Adrenal gland (tissue), 12 donors: Measurements from ENCODE around the gene NDUFS3. TPM values are rescaled to one million over a fixed set of nuclear protein-coding genes. Genes with fewer than 3 reads are reported as not detected.
"Not testable (repeated sequence)": the region's sequence is repeated elsewhere in the genome, so short reads cannot be mapped to it uniquely, and the experiment has no call there.

ENCODE experiments used
- DNase-seq, 7 donors: peaks; one replicate each; pipeline ENCODE4 v3.0.0-alpha.2; 2019 to 2020
- H3K27ac ChIP-seq, 5 donors: fragments of 200-600 bp; sonication (generic) in 4 of 5; 1 replicate in 3 of 5; 2 replicates in 2 of 5; pipeline versions ENCODE4 v1.5.1 to v1.8.0; 2016 to 2020; ENCODE audit warnings: mild to moderate bottlenecking in 1 of 5
- H3K27me3 ChIP-seq: fragments of 200-600 bp; 2 replicates; pipeline ENCODE4 v1.8.0; 2021
- H3K36me3 ChIP-seq, 2 donors: fragments of 200-600 bp; replicated peaks in 1 of 2; 1 replicate in 1 of 2; 2 replicates in 1 of 2; pipeline versions ENCODE4 v1.5.1 to v1.8.0; 2018 to 2022
- H3K4me1 ChIP-seq, 2 donors: fragments of 200-600 bp; replicated peaks in 1 of 2; 1 replicate in 1 of 2; 2 replicates in 1 of 2; pipeline versions ENCODE4 v1.5.1 to v1.8.0; 2018 to 2021
- H3K4me3 ChIP-seq, 4 donors: fragments of 200-600 bp; sonication (generic) in 3 of 4; one replicate each; pipeline ENCODE4 v1.5.1; 2016 to 2018
- H3K9me3 ChIP-seq, 3 donors: fragments of 200-600 bp; sonication (generic) in 1 of 3; replicated peaks in 1 of 3; 1 replicate in 2 of 3; 2 replicates in 1 of 3; pipeline versions ENCODE4 v1.5.1 to v1.8.0; 2016 to 2021
- POLR2A ChIP-seq, 2 donors: fragments of 450-650 bp; IDR thresholded peaks; one replicate each; pipeline ENCODE4 v1.6.1; 2017; ENCODE audit warnings: antibody characterized with exemption in 2 of 2, mild to moderate bottlenecking in 2 of 2, moderate library complexity in 1 of 2
- WGBS, 4 donors: extraction: QIAGEN DNeasy Blood & Tissue Kit in 2 of 4; methylation state at CpG; one replicate each; pipeline versions ENCODE4 v1.1.5 to v1.1.7; 2013 to 2017; 5-methylcytosine and 5-hydroxymethylcytosine counted together
- intact Hi-C, 2 donors: fragments of 100-400 bp; cut with DNase I; formaldehyde crosslinking; loops; one replicate each; pipeline versions ENCODE4 v1.14.1 to v1.15.0; 2022 to 2023
- polyA plus RNA-seq, 3 donors: library from polyadenylated mRNA; stranded (reverse); fragments of 200-250 nt in 2 of 3; fragments of 350-450 nt in 1 of 3; fragmentation: Illumina TruSeq in 1 of 3; extraction: RNeasy Lipid Tissue Mini Kit (QIAGEN cat#74804) in 1 of 3; gene quantifications; one replicate each; pipeline ENCODE4 v1.2.3, GENCODE V29; 2013 to 2014
- total RNA-seq, 9 donors: library from RNA; depleted of rRNA in 4 of 9; stranded (reverse); fragments of >200 nt in 4 of 9; fragments of 120-200 nt in 1 of 9; fragmentation: NEBNext Ultra II Directional in 1 of 9; extraction: Animal tissue kit (Norgen Biotek cat#: 25700) in 1 of 9; gene quantifications; one replicate each; pipeline versions ENCODE4 v1.1.0 to v1.2.4, GENCODE V29; 2013 to 2023
- TF ChIP-seq, protein P1 (sequence below), 6 experiments: fragments of 450-650 bp in 4 of 6; fragments of 200-600 bp in 2 of 6; sonication (generic) in 1 of 6; IDR thresholded peaks; 1 replicate in 5 of 6; 2 replicates in 1 of 6; pipeline versions ENCODE4 v1.5.1 to v1.8.0; 2016 to 2021; ENCODE audit warnings: antibody characterized with exemption in 6 of 6, mild to moderate bottlenecking in 2 of 6, moderate library complexity in 1 of 6
- donor health status: healthy with polysubstance abuse.
- donor health status: Bipolar disorder and iron deficiency.
- donor health status: DM: yes; HTN: yes; CAD: no.
- donor health status: DM: no; HTN: no; CAD: no.
- donor health status: DM: no; HTN: no; CAD: no.
- donor health status: DM: yes; HTN: yes; CAD: no.

Gene NDUFS3
- total and polyA plus RNA-seq, 12 donors, result 95.8 to 385 (median 139) TPM

DNA sequence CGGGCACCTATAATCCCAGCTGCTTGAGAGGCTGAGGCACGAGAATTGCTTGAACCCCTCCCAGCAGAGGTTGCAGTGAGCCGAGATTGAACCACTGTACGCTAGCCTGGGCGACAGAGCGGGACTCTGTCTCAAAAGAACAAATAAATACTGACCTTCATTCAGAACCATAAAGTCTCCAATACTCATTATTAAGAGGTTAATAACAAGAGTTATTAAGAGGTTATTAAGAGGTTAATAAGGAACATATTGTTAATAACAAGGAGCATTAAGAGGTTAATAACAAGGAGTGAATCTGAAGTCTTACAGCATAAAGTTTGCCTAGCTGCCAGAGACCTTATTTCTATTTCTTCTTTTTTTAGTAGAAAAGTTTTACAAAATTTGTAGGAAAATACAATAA lies 33.6 kb upstream of the NDUFS3 start:
- intact Hi-C loops, result no loop called here
- WGBS, 4 donors, result 94 to 96% (median 95%) methylated on average over 6 of the region's 6 CpGs
- TF ChIP-seq, protein P1, sequence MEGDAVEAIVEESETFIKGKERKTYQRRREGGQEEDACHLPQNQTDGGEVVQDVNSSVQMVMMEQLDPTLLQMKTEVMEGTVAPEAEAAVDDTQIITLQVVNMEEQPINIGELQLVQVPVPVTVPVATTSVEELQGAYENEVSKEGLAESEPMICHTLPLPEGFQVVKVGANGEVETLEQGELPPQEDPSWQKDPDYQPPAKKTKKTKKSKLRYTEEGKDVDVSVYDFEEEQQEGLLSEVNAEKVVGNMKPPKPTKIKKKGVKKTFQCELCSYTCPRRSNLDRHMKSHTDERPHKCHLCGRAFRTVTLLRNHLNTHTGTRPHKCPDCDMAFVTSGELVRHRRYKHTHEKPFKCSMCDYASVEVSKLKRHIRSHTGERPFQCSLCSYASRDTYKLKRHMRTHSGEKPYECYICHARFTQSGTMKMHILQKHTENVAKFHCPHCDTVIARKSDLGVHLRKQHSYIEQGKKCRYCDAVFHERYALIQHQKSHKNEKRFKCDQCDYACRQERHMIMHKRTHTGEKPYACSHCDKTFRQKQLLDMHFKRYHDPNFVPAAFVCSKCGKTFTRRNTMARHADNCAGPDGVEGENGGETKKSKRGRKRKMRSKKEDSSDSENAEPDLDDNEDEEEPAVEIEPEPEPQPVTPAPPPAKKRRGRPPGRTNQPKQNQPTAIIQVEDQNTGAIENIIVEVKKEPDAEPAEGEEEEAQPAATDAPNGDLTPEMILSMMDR (IDR thresholded peaks at IDR 0.05), result no peak
- no peak for TF ChIP-seq POLR2A (IDR thresholded peaks at IDR 0.05)

DNA sequence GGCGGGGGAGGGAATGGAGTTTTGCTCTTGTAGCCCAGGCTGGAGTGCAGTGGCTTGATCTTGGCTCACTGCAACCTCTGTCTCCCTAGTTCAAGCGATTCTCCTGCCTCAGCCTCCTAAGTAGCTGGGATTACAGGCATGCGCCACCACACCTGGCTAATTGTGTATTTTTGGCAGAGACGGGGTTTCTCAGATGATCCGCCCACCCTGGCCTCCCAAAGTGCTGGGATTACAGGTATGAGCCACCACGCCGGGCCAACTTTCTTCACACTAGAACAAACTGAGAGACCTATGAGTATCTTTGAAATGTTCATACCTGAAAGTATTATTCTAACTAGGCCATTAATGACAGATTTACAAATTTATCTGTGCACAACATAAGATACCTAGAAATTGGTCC lies 32.6 kb upstream of the NDUFS3 start:
- peaks cover 24 to 46% of the 10 kb centered on the region in 2 donors for H3K4me1 ChIP-seq
- WGBS, 4 donors, result 77 to 98% (median 94%) methylated on average over 7 of the region's 7 CpGs
- intact Hi-C loops, result not testable (repeated sequence)

More for the DNA sequence above, 33.6 kb upstream of the NDUFS3 start:
- DNase-seq, result no peak
- no peaks in the 10 kb centered on the region for H3K27me3 ChIP-seq
- no peaks in the 10 kb centered on the region for H3K9me3 ChIP-seq
- no peak overlapping the region for H3K4me3 ChIP-seq
- H3K36me3 ChIP-seq, result no peaks in the 10 kb centered on the region
- H3K4me1 ChIP-seq, result peaks cover 23 to 46% of the 10 kb centered on the region in 2 donors
- no peak overlapping the region for H3K27ac ChIP-seq

DNA sequence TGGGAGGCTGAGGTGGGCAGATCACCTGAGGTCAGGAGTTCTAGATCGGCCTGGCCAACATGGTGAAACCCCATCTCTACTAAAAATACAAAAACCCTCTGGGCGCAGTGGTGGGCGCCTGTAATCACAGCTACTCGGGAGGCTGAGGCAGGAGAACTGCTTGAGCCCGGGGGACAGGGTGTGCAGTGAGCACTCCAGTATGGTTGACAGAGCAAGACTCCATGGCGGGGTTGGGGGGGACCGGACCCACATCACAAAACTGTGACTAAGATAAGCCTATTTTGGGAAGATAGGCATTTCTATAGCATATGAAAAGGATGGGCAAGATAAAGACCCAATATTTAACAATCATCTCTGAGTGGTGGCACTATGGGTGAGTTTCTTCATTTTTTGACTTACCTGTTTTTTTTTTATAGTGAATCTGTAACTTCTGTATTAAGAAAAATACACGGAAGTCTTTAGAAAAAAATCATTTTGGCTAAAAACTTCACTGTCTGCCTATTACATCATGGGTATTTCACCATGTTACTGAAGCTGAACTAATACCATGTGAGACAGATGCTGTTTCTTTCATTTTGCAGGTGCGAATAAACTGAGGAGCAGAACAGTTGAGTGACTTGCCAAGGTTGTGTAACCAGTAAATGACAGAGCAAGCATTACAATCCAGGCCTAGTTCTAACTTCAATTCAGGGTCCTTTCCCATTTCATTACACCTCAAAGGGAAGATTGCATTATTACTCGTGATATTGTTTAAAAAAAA lies 28.4 kb upstream of the NDUFS3 start:
- H3K27ac ChIP-seq, result peak overlapping the region in 3 of 5 donors; percentile 21 to 94 (median 92)
- H3K4me1 ChIP-seq, result peaks cover 31 to 51% of the 10 kb centered on the region in 2 donors
- DNase-seq, result peak in 1 of 7 donors; percentile 47
- H3K4me3 ChIP-seq, result no peak overlapping the region
- TF ChIP-seq POLR2A (IDR thresholded peaks at IDR 0.05), result no peak
- no peaks in the 10 kb centered on the region for H3K27me3 ChIP-seq
- intact Hi-C loops, result loop anchor here (5.0 kb wide), 2 partner anchors 73 to 83 kb away; no protein-coding TSS in a partner anchor
- no peaks in the 10 kb centered on the region for H3K36me3 ChIP-seq
- H3K9me3 ChIP-seq, result no peaks in the 10 kb centered on the region
- 70 to 85% (median 80%) methylated on average over 10 of the region's 10 CpGs for WGBS, 4 donors

More for the DNA sequence above, 32.6 kb upstream of the NDUFS3 start:
- not testable (repeated sequence) for H3K4me3 ChIP-seq, H3K36me3 ChIP-seq, H3K9me3 ChIP-seq, H3K27me3 ChIP-seq, H3K27ac ChIP-seq
- DNase-seq, result peak in 1 of 7 donors; percentile 37

DNA sequence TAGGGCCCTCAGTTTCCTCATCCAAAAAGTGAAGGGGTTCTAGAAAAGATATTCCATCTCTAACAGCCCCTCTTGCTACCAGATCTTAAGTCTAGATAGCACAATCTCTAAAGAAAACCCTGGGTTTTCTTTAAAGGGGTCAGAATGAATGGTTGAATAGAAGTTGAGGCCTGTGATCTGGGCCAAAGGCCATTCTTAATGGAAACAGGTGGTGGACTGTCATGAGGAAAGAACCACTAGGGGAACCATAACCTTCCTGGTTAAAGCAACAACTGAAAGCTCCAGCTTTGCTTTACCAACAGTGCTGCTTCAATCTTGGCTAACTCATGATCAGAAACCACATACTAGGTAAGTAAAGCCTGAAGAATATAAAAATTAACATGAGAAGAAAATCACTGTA lies 27.8 kb upstream of the NDUFS3 start:
- Histone ChIP-seq H3K4me3 (peak overlapping the region in 1 of 4 donors; percentile 71), H3K4me1 (peaks cover 31 to 51% of the 10 kb centered on the region in 2 donors), H3K36me3 (no peaks in the 10 kb centered on the region), H3K27ac (peak overlapping the region in 2 of 5 donors; percentile 92 to 94), H3K27me3 (no peaks in the 10 kb centered on the region), H3K9me3 (no peaks in the 10 kb centered on the region)
- intact Hi-C loops, result loop anchor here (5.0 kb wide), 2 partner anchors 74 to 84 kb away; no protein-coding TSS in a partner anchor
- TF ChIP-seq, protein P1 (IDR thresholded peaks at IDR 0.05), result peak in 3 of 6 experiments; percentile 2 to 21 (median 19)
- no peak for TF ChIP-seq POLR2A (IDR thresholded peaks at IDR 0.05)
- DNase-seq, result no peak

DNA sequence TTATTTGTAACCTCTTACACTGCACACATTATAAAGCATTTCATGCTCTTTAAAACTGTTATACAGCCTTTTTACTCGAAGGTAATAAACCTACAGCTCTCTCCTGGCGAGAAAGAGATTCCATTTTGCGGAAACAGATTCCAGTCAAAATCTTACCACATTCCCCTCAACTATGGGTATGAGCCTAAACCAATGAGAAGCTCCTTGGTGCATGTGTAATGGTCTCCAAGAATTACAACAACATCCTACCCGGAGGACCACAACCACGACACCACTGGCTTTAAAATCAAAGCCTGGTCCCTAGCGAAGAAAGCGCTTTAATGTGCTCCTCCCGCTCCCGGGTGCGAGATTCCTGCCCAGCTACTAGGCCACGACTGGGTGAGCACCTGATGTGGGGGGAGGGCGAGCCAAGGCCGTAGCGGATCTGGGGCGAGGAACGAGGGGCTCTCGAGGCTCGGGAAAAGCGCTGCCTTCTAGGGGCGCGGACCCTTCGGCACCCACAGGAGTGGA lies 26.8 kb upstream of the NDUFS3 start:
- peak overlapping the region; percentile 37 to 94 (median 92) for H3K27ac ChIP-seq
- no peaks in the 10 kb centered on the region for H3K9me3 ChIP-seq
- 1 to 8% (median 2%) methylated on average over 4 to 22 of the region's 22 CpGs for WGBS, 4 donors
- no peaks in the 10 kb centered on the region for H3K27me3 ChIP-seq
- DNase-seq, result peak in 6 of 7 donors; percentile 30 to 61 (median 46)
- H3K36me3 ChIP-seq, result no peaks in the 10 kb centered on the region
- H3K4me3 ChIP-seq, result peak overlapping the region; percentile 14 to 99 (median 49)
- H3K4me1 ChIP-seq, result peaks cover 29 to 48% of the 10 kb centered on the region in 2 donors
- intact Hi-C loops, result loop anchor here (5.0 kb wide), 2 partner anchors 75 to 85 kb away; no protein-coding TSS in a partner anchor
- no peak for TF ChIP-seq POLR2A (IDR thresholded peaks at IDR 0.05)
- TF ChIP-seq, protein P1 (IDR thresholded peaks at IDR 0.05), result no peak
